Duodenal mucosa (tissue), 2 donors: ENCODE data around the gene STON2.

Experiments used
- H3K27ac ChIP-seq: one replicate; pipeline ENCODE4 v1.7.0; 2013; ENCODE audit warnings: low read depth, low read length
- H3K27me3 ChIP-seq, 2 donors: one replicate each; pipeline ENCODE4 v1.7.0; 2013; ENCODE audit warnings: low read length in 2 of 2, control low read depth in 1 of 2; ENCODE audit not compliant: insufficient read depth in 2 of 2, control insufficient read depth in 1 of 2
- H3K36me3 ChIP-seq, 2 donors: one replicate each; pipeline ENCODE4 v1.7.0; 2013; ENCODE audit warnings: low read length in 2 of 2, control low read depth in 1 of 2; ENCODE audit not compliant: insufficient read depth in 2 of 2, control insufficient read depth in 1 of 2
- H3K4me1 ChIP-seq, 2 donors: one replicate each; pipeline ENCODE4 v1.7.0; 2013; ENCODE audit warnings: low read length in 2 of 2, control low read depth in 1 of 2; ENCODE audit not compliant: insufficient read depth in 2 of 2, control insufficient read depth in 1 of 2
- H3K4me3 ChIP-seq, 2 donors: one replicate each; pipeline ENCODE4 v1.7.0; 2013; ENCODE audit warnings: low read length in 2 of 2, low read depth in 1 of 2
- H3K9ac ChIP-seq, 2 donors: one replicate each; pipeline ENCODE4 v1.7.0; 2013; ENCODE audit warnings: low read length in 2 of 2, low read depth in 1 of 2
- H3K9me3 ChIP-seq, 2 donors: one replicate each; pipeline ENCODE4 v1.7.0; 2013; ENCODE audit warnings: low read length in 2 of 2, control low read depth in 1 of 2; ENCODE audit not compliant: control insufficient read depth in 1 of 2

The STON2 gene

GRCh38 chr14:81400202-81400678 is at the start of gene STON2:
TSS of gene STON2 (minus strand) at chr14:81400324. CDS start at chr14:81398382, 1,942 bp downstream.
- Histone ChIP-seq H3K36me3 (no peaks in the 10 kb centered on the region), H3K27ac (no peak within 1 kb of the TSS), H3K4me3 (no peak within 1 kb of the TSS), H3K9me3 (no peaks in the 10 kb centered on the region), H3K9ac (no peak within 1 kb of the TSS), H3K27me3 (no peaks in the 10 kb centered on the region), H3K4me1 (no peaks in the 10 kb centered on the region)

GRCh38 chr14:81449576-81449975 is 49.5 kb upstream of the STON2 start:
- Histone ChIP-seq H3K36me3 (no peaks in the 10 kb centered on the region), H3K27ac (no peak overlapping the region), H3K9ac (no peak overlapping the region), H3K4me1 (peaks cover 5 to 6% of the 10 kb centered on the region in 2 donors), H3K9me3 (no peaks in the 10 kb centered on the region), H3K4me3 (no peak overlapping the region), H3K27me3 (no peaks in the 10 kb centered on the region)

GRCh38 chr14:81449114-81449513 is 49.0 kb upstream of the STON2 start:
- Histone ChIP-seq H3K4me3 (no peak overlapping the region), H3K27me3 (no peaks in the 10 kb centered on the region), H3K27ac (no peak overlapping the region), H3K9me3 (no peaks in the 10 kb centered on the region), H3K9ac (no peak overlapping the region), H3K4me1 (peaks cover 5 to 6% of the 10 kb centered on the region in 2 donors), H3K36me3 (no peaks in the 10 kb centered on the region)

DNA sequence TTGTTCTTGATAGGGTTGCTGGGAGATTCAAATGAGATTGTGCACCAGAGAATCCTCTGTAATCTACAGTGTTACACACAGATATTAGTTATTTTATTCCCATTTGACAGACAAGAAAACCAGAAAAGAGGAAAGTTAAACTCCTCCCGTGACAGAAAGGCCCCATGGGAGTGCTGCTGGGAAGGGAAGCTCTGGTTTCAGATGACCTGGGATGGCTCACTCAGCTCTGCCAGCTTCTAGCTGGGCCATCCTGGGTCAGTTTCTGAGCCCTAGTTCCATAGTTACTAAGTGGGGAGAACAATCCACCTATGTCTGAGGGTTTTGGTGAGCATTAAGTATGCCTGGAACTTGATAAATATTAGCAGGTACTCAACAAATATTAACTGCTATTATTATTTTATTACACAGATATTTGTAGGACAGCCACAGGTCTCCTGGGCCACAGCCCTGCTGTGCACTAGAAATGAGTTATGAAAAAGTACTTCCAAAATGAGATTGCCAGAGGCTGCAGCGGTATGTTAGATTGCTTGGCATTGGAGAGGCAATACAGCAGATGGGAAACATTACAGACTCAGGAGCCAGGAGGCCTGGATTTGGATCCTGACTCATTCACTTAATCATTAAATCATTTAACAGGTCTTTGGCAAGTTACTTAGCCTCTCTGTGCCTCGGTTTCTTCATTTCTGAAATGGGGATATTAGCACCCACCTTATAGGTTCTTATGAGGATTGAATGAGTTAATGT is 47.1 kb upstream of the STON2 start:
- no peaks in the 10 kb centered on the region for H3K9me3 ChIP-seq
- H3K36me3 ChIP-seq: no peaks in the 10 kb centered on the region
- H3K4me1 ChIP-seq: peaks cover 5 to 6% of the 10 kb centered on the region in 2 donors
- H3K4me3 ChIP-seq: no peak overlapping the region
- no peak overlapping the region for H3K27ac ChIP-seq
- H3K27me3 ChIP-seq: peaks cover 0 to 4% of the 10 kb centered on the region in 2 donors
- no peak overlapping the region for H3K9ac ChIP-seq

DNA sequence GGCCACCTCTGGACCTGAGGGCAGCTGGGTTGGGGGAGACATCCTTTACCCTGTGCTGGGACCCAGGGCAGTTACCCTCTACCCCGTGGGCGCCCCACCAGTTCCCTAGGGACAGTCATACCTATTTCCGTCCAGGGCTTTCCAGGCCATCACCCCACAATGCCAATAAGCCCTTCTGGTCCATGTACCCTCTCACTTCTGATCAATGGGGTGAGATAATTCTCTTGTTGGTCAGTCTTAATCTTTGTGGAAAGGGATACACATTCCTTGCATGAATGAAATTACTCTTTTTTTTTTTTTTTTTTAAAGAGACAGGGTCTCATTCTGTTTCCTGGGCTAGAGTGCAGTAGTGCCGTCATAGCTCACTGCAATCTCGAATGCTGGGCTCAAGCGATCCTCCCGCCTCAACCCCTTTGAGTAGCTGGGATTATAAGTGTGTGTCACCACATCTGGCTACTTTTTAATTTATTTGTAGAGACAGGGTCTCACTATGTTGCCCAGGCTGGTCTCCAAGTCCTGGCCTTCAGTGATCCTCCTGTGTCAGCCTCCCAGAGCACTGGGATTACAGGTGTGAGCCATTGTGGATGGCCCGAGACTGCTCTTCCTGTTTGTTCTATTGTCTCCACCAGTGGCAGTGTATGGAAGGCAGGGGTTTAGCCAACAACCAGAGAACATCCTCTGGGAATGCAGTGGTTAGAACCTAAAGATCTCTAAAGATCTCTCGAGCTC is 46.3 kb upstream of the STON2 start:
- no peak overlapping the region for H3K4me3 ChIP-seq
- H3K27me3 ChIP-seq: peaks cover 0 to 4% of the 10 kb centered on the region in 2 donors
- no peaks in the 10 kb centered on the region for H3K9me3 ChIP-seq
- peaks cover 5 to 6% of the 10 kb centered on the region in 2 donors for H3K4me1 ChIP-seq
- no peak overlapping the region for H3K27ac ChIP-seq
- no peak overlapping the region for H3K9ac ChIP-seq
- no peaks in the 10 kb centered on the region for H3K36me3 ChIP-seq

GRCh38 chr14:81441626-81442134 is 41.6 kb upstream of the STON2 start:
- Histone ChIP-seq H3K27ac (no peak overlapping the region), H3K27me3 (peaks cover 4 to 9% of the 10 kb centered on the region in 2 donors), H3K36me3 (no peaks in the 10 kb centered on the region), H3K4me1 (peaks cover 0 to 9% of the 10 kb centered on the region in 2 donors), H3K9me3 (no peaks in the 10 kb centered on the region), H3K4me3 (no peak overlapping the region), H3K9ac (no peak overlapping the region)

GRCh38 chr14:81440041-81440440 is 39.9 kb upstream of the STON2 start:
- Histone ChIP-seq H3K9ac (no peak overlapping the region), H3K27ac (no peak overlapping the region), H3K9me3 (no peaks in the 10 kb centered on the region), H3K4me3 (no peak overlapping the region), H3K27me3 (peaks cover 11 to 16% of the 10 kb centered on the region in 2 donors), H3K4me1 (peaks cover 7 to 20% of the 10 kb centered on the region in 2 donors), H3K36me3 (no peaks in the 10 kb centered on the region)

DNA sequence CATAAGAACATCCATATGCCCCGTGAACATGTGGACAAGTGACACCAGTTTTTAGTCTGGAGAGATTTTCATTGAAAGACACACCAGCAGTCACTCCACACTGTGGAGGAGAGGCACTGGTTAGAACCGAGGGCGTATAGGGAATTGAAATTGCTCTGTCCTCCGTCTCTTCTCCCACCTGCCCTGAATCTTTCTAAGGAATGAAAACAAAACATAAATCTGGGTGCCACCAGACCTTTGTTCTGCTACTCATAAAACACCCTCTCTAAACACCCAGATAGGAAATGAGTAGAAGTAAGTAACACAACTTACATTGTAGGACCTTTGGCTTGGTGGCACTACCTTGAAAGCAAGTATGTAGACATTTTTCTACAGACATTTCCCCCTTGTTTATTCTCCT is 37.1 kb upstream of the STON2 start:
- H3K4me3 ChIP-seq: peak overlapping the region; percentile 66 to 74
- H3K27ac ChIP-seq: no peak overlapping the region
- no peaks in the 10 kb centered on the region for H3K36me3 ChIP-seq
- no peak overlapping the region for H3K9ac ChIP-seq
- H3K9me3 ChIP-seq: no peaks in the 10 kb centered on the region
- H3K27me3 ChIP-seq: peaks cover 11 to 20% of the 10 kb centered on the region in 2 donors
- H3K4me1 ChIP-seq: peaks cover 7 to 20% of the 10 kb centered on the region in 2 donors

DNA sequence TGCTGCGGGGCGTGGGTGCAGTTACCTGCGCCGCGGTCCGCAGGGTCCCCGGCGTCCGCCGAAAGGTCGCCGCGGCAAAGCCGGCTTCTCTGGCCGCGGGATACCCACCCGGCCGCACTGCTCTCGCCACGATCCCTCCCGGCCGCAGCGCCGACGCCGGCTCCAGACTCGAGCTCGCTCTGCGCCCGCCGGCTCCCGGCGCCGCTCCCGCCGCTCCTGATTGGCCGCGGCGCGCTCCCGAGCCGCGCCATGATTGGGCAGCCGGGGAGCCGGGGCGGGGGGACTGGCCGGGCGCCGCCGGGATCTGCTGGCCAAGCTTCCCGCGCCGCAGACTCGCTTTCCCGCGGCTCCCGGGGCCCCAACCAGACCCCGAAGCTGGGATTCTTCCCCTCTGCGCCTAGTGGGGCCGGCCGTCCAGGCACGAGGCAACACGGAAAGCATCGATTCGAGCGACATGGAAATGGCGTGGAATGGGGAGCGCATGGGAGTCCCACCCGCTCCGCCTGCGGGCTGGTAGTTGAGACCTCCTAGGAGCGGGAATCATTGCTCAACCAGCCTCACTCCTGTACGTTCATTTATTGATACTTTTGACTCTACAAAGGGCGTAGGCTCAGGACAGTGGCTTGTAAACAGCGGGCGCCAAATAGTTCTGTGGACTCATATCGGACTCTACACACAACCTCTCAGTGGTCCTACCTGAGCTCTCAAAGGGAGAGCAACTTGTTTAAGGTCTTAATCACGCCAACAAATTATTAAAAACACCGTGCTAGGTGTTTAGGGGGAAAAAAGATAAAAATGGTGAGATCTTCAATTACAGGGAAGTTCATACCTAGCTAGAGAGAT is 36.4 kb upstream of the STON2 start:
- Histone ChIP-seq H3K36me3 (no peaks in the 10 kb centered on the region), H3K27ac (no peak overlapping the region), H3K4me3 (peak overlapping the region; percentile 66 to 74), H3K9me3 (no peaks in the 10 kb centered on the region), H3K4me1 (peaks cover 7 to 20% of the 10 kb centered on the region in 2 donors), H3K27me3 (peaks cover 11 to 20% of the 10 kb centered on the region in 2 donors), H3K9ac (peak overlapping the region; percentile 42 to 76)
